ENCODE results near the gene ATP8A1.
A peak's percentile ranks its signal among the peaks of the same experiment; 100 is the strongest.

Gene ATP8A1

GRCh38 chr4:42627885-42628646 lies 28.8 kb downstream of the ATP8A1 start:
- peak in 44 of 58 donors; percentile 8 to 84 (median 45) for DNase-seq

GRCh38 chr4:42626629-42627146 lies 30.2 kb downstream of the ATP8A1 start:
- peak in 1 of 58 donors; percentile 26 for DNase-seq

GRCh38 chr4:42625329-42625728 lies 31.6 kb downstream of the ATP8A1 start:
- no peak for DNase-seq

- no peak for DNase-seq
Measured at GRCh38 chr4:42624551-42624950, 32.4 kb downstream of the ATP8A1 start.

- DNase-seq, result no peak
Measured at GRCh38 chr4:42618023-42618422, 38.9 kb downstream of the ATP8A1 start.

- DNase-seq, result peak in 4 of 58 donors; percentile 4 to 61 (median 18)
Measured at GRCh38 chr4:42617030-42617429, 39.9 kb downstream of the ATP8A1 start.

- DNase-seq, result no peak
Measured at GRCh38 chr4:42616572-42616971, 40.3 kb downstream of the ATP8A1 start.

GRCh38 chr4:42615131-42615763 lies 41.7 kb downstream of the ATP8A1 start:
- no peak for DNase-seq

GRCh38 chr4:42612898-42613297 lies 44.0 kb downstream of the ATP8A1 start:
- no peak for DNase-seq

GRCh38 chr4:42610941-42611340 lies 46.0 kb downstream of the ATP8A1 start:
- DNase-seq, result no peak

- DNase-seq, result no peak
Measured at GRCh38 chr4:42609051-42609450, 47.9 kb downstream of the ATP8A1 start.

GRCh38 chr4:42608551-42608950 lies 48.4 kb downstream of the ATP8A1 start:
- DNase-seq, result no peak

GRCh38 chr4:42607011-42607726 lies 49.7 kb downstream of the ATP8A1 start:
- no peak for DNase-seq

GRCh38 chr4:42605264-42605663 lies 51.6 kb downstream of the ATP8A1 start:
- DNase-seq, result peak in 22 of 58 donors; percentile 1 to 48 (median 17)

GRCh38 chr4:42603862-42604261 lies 53.0 kb downstream of the ATP8A1 start:
- no peak for DNase-seq

- no peak for DNase-seq
Measured at GRCh38 chr4:42600578-42600977, 56.3 kb downstream of the ATP8A1 start.

- DNase-seq, result no peak
Measured at GRCh38 chr4:42596918-42597317, 60.0 kb downstream of the ATP8A1 start.

- no peak for DNase-seq
Measured at GRCh38 chr4:42594888-42595287, 62.0 kb downstream of the ATP8A1 start.

GRCh38 chr4:42588909-42589308 lies 68.0 kb downstream of the ATP8A1 start:
- DNase-seq, result no peak

GRCh38 chr4:42586775-42587174 lies 70.1 kb downstream of the ATP8A1 start:
- DNase-seq, result no peak

- no peak for DNase-seq
Measured at GRCh38 chr4:42579903-42580302, 77.0 kb downstream of the ATP8A1 start.

- DNase-seq, result no peak
Measured at GRCh38 chr4:42578187-42578586, 78.7 kb downstream of the ATP8A1 start.
